Activated CD4-positive, CD25-positive, alpha-beta regulatory T cell treated with anti-CD3 and anti-CD28 coated beads, Interleukin-2, amount 50 U/mL, for 24 hours (primary cell): Measurements from ENCODE around the gene RMND5A.

Experiments used
- ATAC-seq, 2 donors: fragments of 150-1000 bp; cut with Tn5 transposase; one replicate each; pipeline ENCODE4 v1.10.0; 2021; ENCODE audit warnings: mild to moderate bottlenecking in 1 of 2, moderate library complexity in 1 of 2

RMND5A gene

GRCh38 chr2:86793752-86794151 is 73.7 kb downstream of the RMND5A start:
- no peak for ATAC-seq

- no peak for ATAC-seq
Observed at GRCh38 chr2:86794861-86795260, 74.8 kb downstream of the RMND5A start.

- no peak for ATAC-seq
Observed at GRCh38 chr2:86800856-86801567, 80.9 kb downstream of the RMND5A start.

GRCh38 chr2:86806059-86806857 is 86.2 kb downstream of the RMND5A start:
- ATAC-seq = no peak

- ATAC-seq = no peak
Observed at GRCh38 chr2:86807133-86807467, 87.0 kb downstream of the RMND5A start.

GRCh38 chr2:86807468-86808275 is 87.6 kb downstream of the RMND5A start:
- ATAC-seq = peak; percentile 39

- ATAC-seq = peak; percentile 93 to 96
Observed at GRCh38 chr2:86808315-86809161, 88.4 kb downstream of the RMND5A start.

- ATAC-seq = no peak
Observed at GRCh38 chr2:86809481-86810121, 89.5 kb downstream of the RMND5A start.

- ATAC-seq = peak; percentile 48 to 51
Observed at GRCh38 chr2:86815611-86816010, 95.5 kb downstream of the RMND5A start.

GRCh38 chr2:86818114-86818801 is 98.2 kb downstream of the RMND5A start:
- no peak for ATAC-seq

GRCh38 chr2:86818957-86819356 is 98.9 kb downstream of the RMND5A start:
- ATAC-seq = no peak

- ATAC-seq = no peak
Observed at GRCh38 chr2:86821306-86821705, 101.2 kb downstream of the RMND5A start.

GRCh38 chr2:86821842-86822241 is 101.8 kb downstream of the RMND5A start:
- ATAC-seq = no peak

- no peak for ATAC-seq
Observed at GRCh38 chr2:86822668-86823345, 102.7 kb downstream of the RMND5A start.

GRCh38 chr2:86825036-86825692 is 105.1 kb downstream of the RMND5A start:
- no peak for ATAC-seq

- ATAC-seq = peak; percentile 45 to 49
Observed at GRCh38 chr2:86825693-86826381, 105.7 kb downstream of the RMND5A start.

- no peak for ATAC-seq
Observed at GRCh38 chr2:86826951-86827350, 106.9 kb downstream of the RMND5A start.
